ENCODE measurements around the gene LYZ.

GRCh38 chr12:69396041-69396440, 47.9 kb downstream of the LYZ start:
- TF ChIP-seq CTCF (IDR thresholded peaks at IDR 0.05): no peak
- TF ChIP-seq POLR2A (IDR thresholded peaks at IDR 0.05): no peak
